MM.1S (cell line): Measurements from ENCODE around the gene LRRK1.

Experiments
- DNase-seq: peaks from one replicate; pipeline ENCODE4 v3.0.0-alpha.2; 2015
- H2AFZ ChIP-seq: fragments of 300-600 bp; sonication (generic); 2 replicates; pipeline ENCODE4 v1.6.0; 2016; ENCODE audit warnings: antibody characterized with exemption, low read length
- H3F3A ChIP-seq: fragments of 300-600 bp; sonication (generic); 2 replicates; pipeline ENCODE4 v1.6.1; 2016; ENCODE audit warnings: mild to moderate bottlenecking, antibody characterized with exemption, low read length, moderate library complexity, mixed read lengths; ENCODE audit not compliant: insufficient read depth
- H3K27ac ChIP-seq: fragments of 300-600 bp; sonication (generic); 2 replicates; pipeline ENCODE4 v1.5.1; 2016; ENCODE audit warnings: mild to moderate bottlenecking, low read length
- H3K27me3 ChIP-seq: fragments of 300-600 bp; sonication (generic); replicated peaks from 2 replicates; pipeline ENCODE4 v1.6.0; 2016; ENCODE audit warnings: low read length; ENCODE audit not compliant: insufficient read depth
- H3K36me3 ChIP-seq: fragments of 300-600 bp; sonication (generic); replicated peaks from 2 replicates; pipeline ENCODE4 v1.6.1; 2016; ENCODE audit warnings: mild to moderate bottlenecking, low read length, mixed read lengths; ENCODE audit not compliant: insufficient read depth
- H3K4me1 ChIP-seq: fragments of 300-600 bp; sonication (generic); 2 replicates; pipeline ENCODE4 v1.6.1; 2016; ENCODE audit warnings: low read length, mixed read lengths
- H3K4me2 ChIP-seq: fragments of 300-600 bp; sonication (generic); 2 replicates; pipeline ENCODE4 v1.6.0; 2016; ENCODE audit warnings: low read depth, low read length
- H3K4me3 ChIP-seq: fragments of 300-600 bp; sonication (generic); 2 replicates; pipeline ENCODE4 v1.5.1; 2016; ENCODE audit warnings: low read length, mixed read lengths
- H3K79me2 ChIP-seq: fragments of 300-600 bp; sonication (generic); 2 replicates; pipeline ENCODE4 v1.6.1; 2016; ENCODE audit warnings: mixed run types, low read length, mixed read lengths
- H3K9ac ChIP-seq: fragments of 300-600 bp; sonication (generic); 2 replicates; pipeline ENCODE4 v1.6.1; 2016; ENCODE audit warnings: low read length, mixed read lengths
- H3K9me2 ChIP-seq: fragments of 300-600 bp; sonication (generic); replicated peaks from 2 replicates; pipeline ENCODE4 v1.6.1; 2016; ENCODE audit warnings: mild to moderate bottlenecking, low read length, mixed read lengths; ENCODE audit not compliant: insufficient read depth
- H3K9me3 ChIP-seq: fragments of 300-600 bp; sonication (generic); replicated peaks from 2 replicates; pipeline ENCODE4 v1.6.1; 2016; ENCODE audit warnings: mild to moderate bottlenecking, low read length, mixed read lengths; ENCODE audit not compliant: insufficient read depth
- H4K20me1 ChIP-seq: fragments of 300-600 bp; sonication (generic); 2 replicates; pipeline ENCODE4 v1.6.1; 2016; ENCODE audit warnings: mild to moderate bottlenecking, low read length, moderate library complexity, mixed read lengths; ENCODE audit not compliant: insufficient read depth
- EZH2 ChIP-seq: fragments of 300-600 bp; sonication (generic); optimal IDR thresholded peaks from 2 replicates; pipeline ENCODE3; 2017; ENCODE audit warnings: low read depth, mild to moderate bottlenecking, antibody characterized with exemption, low read length, mixed read lengths
- EZH2phosphoT487 ChIP-seq: fragments of 300-600 bp; sonication (generic); IDR thresholded peaks from 2 replicates; pipeline ENCODE4 v1.6.1; 2018; ENCODE audit warnings: antibody characterized with exemption, low read length
- TF ChIP-seq, protein P1 (sequence below): fragments of 300-600 bp; sonication (generic); IDR thresholded peaks from 2 replicates; pipeline ENCODE4 v1.5.1; 2016; ENCODE audit warnings: antibody characterized with exemption, low read length, mixed read lengths

The LRRK1 gene

DNA sequence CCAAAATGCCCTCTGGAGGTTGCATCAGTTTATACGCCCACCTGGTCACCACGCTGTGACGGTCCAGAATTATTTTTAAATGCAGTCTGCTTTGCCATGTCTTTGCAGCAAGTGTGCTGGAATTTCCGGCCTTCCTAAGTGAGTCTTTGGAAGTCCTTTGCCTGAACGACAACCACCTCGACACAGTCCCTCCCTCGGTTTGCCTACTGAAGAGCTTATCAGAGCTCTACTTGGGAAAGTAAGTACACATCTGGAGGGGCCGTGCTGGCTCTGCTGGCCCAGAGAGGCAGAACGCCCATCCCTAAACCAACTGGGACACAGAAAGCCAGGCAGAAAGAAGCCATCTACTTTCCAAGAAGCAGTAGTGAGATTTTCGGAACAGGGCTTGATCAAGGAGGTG, 101.8 kb downstream of the LRRK1 start:
- no peaks in the 10 kb centered on the region for H3K9me2 ChIP-seq
- H3K27ac ChIP-seq: no peak overlapping the region
- H3K27me3 ChIP-seq: no peaks in the 10 kb centered on the region
- no peaks in the 10 kb centered on the region for H3K4me1 ChIP-seq
- no peaks in the 10 kb centered on the region for H4K20me1 ChIP-seq
- H3K36me3 ChIP-seq: peaks cover 3% of the 10 kb centered on the region; the same call in 1 of the 2 replicates
- H3F3A ChIP-seq: no peaks in the 10 kb centered on the region
- no peak overlapping the region for H3K4me3 ChIP-seq
- H3K79me2 ChIP-seq: no peaks in the 10 kb centered on the region
- no peak overlapping the region for H3K9ac ChIP-seq
- no peak overlapping the region for H3K4me2 ChIP-seq
- no peak overlapping the region for H2AFZ ChIP-seq
- DNase-seq: no peak
- no peaks in the 10 kb centered on the region for H3K9me3 ChIP-seq
- TF ChIP-seq EZH2 (no peak), EZH2phosphoT487 (no peak)

DNA sequence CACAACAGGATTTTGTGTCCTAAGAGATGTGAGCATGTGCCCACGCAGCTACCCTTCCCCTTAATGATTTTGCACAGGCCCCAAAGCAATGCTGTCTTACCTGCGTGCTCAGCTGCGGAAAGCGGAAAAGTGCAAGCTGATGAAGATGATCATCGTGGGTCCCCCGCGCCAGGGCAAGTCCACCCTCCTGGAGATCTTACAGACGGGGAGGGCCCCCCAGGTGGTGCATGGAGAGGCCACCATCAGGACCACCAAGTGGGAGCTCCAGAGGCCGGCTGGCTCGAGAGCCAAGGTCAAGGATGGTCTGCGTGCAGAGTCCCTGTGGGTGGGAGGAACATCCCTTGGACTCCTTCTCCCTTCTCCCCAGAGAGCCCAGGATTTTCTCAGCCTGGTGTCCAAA, 103.1 kb downstream of the LRRK1 start:
- Histone ChIP-seq H3K4me3 (no peak overlapping the region), H2AFZ (no peak overlapping the region), H3K27ac (no peak overlapping the region), H3K9me2 (no peaks in the 10 kb centered on the region), H3K9me3 (no peaks in the 10 kb centered on the region), H3K79me2 (no peaks in the 10 kb centered on the region), H3K9ac (no peak overlapping the region), H3K4me1 (no peaks in the 10 kb centered on the region), H3K4me2 (no peak overlapping the region), H4K20me1 (no peaks in the 10 kb centered on the region), H3K27me3 (no peaks in the 10 kb centered on the region), H3F3A (no peaks in the 10 kb centered on the region), H3K36me3 (peaks cover 3% of the 10 kb centered on the region; the same call in 1 of the 2 replicates)
- DNase-seq: no peak
- no peak for TF ChIP-seq EZH2
- TF ChIP-seq, protein P1, sequence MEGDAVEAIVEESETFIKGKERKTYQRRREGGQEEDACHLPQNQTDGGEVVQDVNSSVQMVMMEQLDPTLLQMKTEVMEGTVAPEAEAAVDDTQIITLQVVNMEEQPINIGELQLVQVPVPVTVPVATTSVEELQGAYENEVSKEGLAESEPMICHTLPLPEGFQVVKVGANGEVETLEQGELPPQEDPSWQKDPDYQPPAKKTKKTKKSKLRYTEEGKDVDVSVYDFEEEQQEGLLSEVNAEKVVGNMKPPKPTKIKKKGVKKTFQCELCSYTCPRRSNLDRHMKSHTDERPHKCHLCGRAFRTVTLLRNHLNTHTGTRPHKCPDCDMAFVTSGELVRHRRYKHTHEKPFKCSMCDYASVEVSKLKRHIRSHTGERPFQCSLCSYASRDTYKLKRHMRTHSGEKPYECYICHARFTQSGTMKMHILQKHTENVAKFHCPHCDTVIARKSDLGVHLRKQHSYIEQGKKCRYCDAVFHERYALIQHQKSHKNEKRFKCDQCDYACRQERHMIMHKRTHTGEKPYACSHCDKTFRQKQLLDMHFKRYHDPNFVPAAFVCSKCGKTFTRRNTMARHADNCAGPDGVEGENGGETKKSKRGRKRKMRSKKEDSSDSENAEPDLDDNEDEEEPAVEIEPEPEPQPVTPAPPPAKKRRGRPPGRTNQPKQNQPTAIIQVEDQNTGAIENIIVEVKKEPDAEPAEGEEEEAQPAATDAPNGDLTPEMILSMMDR: no peak

GRCh38 chr15:101022876-101023275, 103.7 kb downstream of the LRRK1 start:
- Histone ChIP-seq H3K27me3 (no peaks in the 10 kb centered on the region), H3K4me2 (no peak overlapping the region), H2AFZ (no peak overlapping the region), H3F3A (no peaks in the 10 kb centered on the region), H3K36me3 (peaks cover 3% of the 10 kb centered on the region; the same call in 1 of the 2 replicates), H3K4me1 (no peaks in the 10 kb centered on the region), H3K9me2 (no peaks in the 10 kb centered on the region), H3K4me3 (no peak overlapping the region), H4K20me1 (no peaks in the 10 kb centered on the region), H3K9me3 (no peaks in the 10 kb centered on the region), H3K9ac (no peak overlapping the region), H3K79me2 (no peaks in the 10 kb centered on the region), H3K27ac (no peak overlapping the region)
- no peak for DNase-seq
- TF ChIP-seq, protein P1: no peak
- TF ChIP-seq EZH2 (no peak), EZH2phosphoT487 (no peak)

DNA sequence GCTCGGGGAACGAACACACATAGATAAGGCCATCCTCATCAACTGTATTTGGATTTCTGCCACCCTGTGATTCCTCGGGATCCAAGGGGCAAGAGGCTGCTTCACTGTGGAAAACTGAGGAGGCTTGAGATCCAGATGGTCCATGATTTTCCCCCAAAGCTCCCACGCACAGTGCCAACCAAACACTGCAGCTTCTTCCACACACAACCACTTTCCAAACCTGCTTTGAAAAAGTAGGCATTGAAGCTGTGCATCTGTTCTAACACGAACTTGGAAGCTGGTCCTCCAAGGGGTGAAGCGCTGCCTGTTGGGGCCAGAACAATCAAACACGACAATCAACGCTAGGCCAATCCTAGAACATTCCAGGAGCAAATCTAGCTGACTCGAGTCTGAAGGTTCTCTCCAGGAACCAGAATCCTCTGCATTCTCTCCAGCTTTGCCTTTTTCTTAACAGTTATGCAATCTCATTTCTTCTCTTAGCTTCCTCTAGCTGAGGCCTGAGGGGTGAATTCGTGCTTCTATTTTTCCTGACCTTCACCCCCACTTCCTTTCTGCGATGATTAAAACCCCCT, 104.4 kb downstream of the LRRK1 start:
- peaks cover 3% of the 10 kb centered on the region; the same call in 1 of the 2 replicates for H3K36me3 ChIP-seq
- H3K9me2 ChIP-seq: no peaks in the 10 kb centered on the region
- H3K27ac ChIP-seq: no peak overlapping the region
- no peak for TF ChIP-seq EZH2
- TF ChIP-seq, protein P1: no peak
- TF ChIP-seq EZH2phosphoT487: no peak
- H3K79me2 ChIP-seq: no peaks in the 10 kb centered on the region
- no peaks in the 10 kb centered on the region for H3F3A ChIP-seq
- H3K4me2 ChIP-seq: no peak overlapping the region
- no peak overlapping the region for H3K9ac ChIP-seq
- H3K4me1 ChIP-seq: no peaks in the 10 kb centered on the region
- no peak overlapping the region for H3K4me3 ChIP-seq
- no peaks in the 10 kb centered on the region for H4K20me1 ChIP-seq
- H3K9me3 ChIP-seq: no peaks in the 10 kb centered on the region
- H2AFZ ChIP-seq: no peak overlapping the region
- DNase-seq: no peak
- H3K27me3 ChIP-seq: no peaks in the 10 kb centered on the region
